ENCODE results near the gene DNAH11. TPM values are rescaled to one million over a fixed set of nuclear protein-coding genes. Genes with fewer than 3 reads are reported as not detected.

The DNAH11 gene
- total RNA-seq, 1 experiment from 2014 or later: 0.39 TPM

- RAD21 ChIA-PET (ENCODE audit: low non-redundant PET in 1 of 2, low total read pairs in 2 of 2, uncharacterized antibody in 2 of 2, unreplicated experiment in 2 of 2): no interaction called here
Observed at GRCh38 chr7:21922605-21923004, 379.8 kb downstream of the DNAH11 start.

More at GRCh38 chr7:21922605-21923004, 379.8 kb downstream of the DNAH11 start:
- no peaks in the 10 kb centered on the region for H3K9me2 ChIP-seq (ENCODE audit: insufficient read depth)
- no peaks in the 10 kb centered on the region; the same call in 1 of the 2 replicates for H4K20me1 ChIP-seq (ENCODE audit: insufficient read depth)
- no peaks in the 10 kb centered on the region for H3K9me3 ChIP-seq (ENCODE audit: control insufficient read depth in 1 of 2, insufficient read depth in 1 of 2, low read depth in 1 of 2, low read length in 2 of 2)
- H3K9ac ChIP-seq (ENCODE audit: low read length): no peak overlapping the region
- BruUV-seq (replicated peaks): no TSS peak
- no peak for DNase-seq (ENCODE audit: low read depth, low spot score)
- intact Hi-C loops (cut with micrococcal nuclease): no loop called here
- no peak overlapping the region for H3K27ac ChIP-seq (ENCODE audit: low read depth, low read length)
- TF ChIP-seq MAX (IDR thresholded peaks at IDR 0.05) (no peak), FOSL1 (IDR thresholded peaks at IDR 0.05; ENCODE audit: low read depth) (no peak), REST (IDR thresholded peaks at IDR 0.05; ENCODE audit: low read depth) (no peak), ATF3 (IDR thresholded peaks at IDR 0.05) (no peak), EGR1 (IDR thresholded peaks at IDR 0.05; ENCODE audit: low read depth) (no peak), EZH2 (IDR thresholded peaks at IDR 0.05) (no peak), POLR2AphosphoS5 (IDR thresholded peaks at IDR 0.05; ENCODE audit: low read depth, low read length) (no peak), ZNF274 (IDR thresholded peaks at IDR 0.05; ENCODE audit: low read depth, low read length) (no peak), SP1 (IDR thresholded peaks at IDR 0.05; ENCODE audit: low read depth) (no peak), SRF (IDR thresholded peaks at IDR 0.05; ENCODE audit: low read depth) (no peak), YY1 (IDR thresholded peaks at IDR 0.05; ENCODE audit: extremely low read depth, insufficient replicate concordance, low read depth, low read length) (no peak), ZFX (IDR thresholded peaks at IDR 0.05) (no peak), JUND (IDR thresholded peaks at IDR 0.05) (no peak)
- H3K4me1 ChIP-seq (ENCODE audit: control insufficient read depth in 1 of 2, insufficient read depth in 2 of 2, low read length in 2 of 2): peaks cover 3 to 9% of the 10 kb centered on the region in 2 experiments; a peak in 2 of 4 replicates
- no peaks in the 10 kb centered on the region for H3K27me3 ChIP-seq (ENCODE audit: insufficient read depth, low read length)
- no peak overlapping the region for H3K4me2 ChIP-seq (ENCODE audit: low read length)
- H3K79me2 ChIP-seq (ENCODE audit: insufficient read depth, low read length): peaks cover 99% of the 10 kb centered on the region
- ChIA-PET POLR2A (no interaction called here), CTCF (no interaction called here)
- H3K4me3 ChIP-seq (replicated peaks in 1 of 2; ENCODE audit: low read depth in 1 of 2, low read length in 2 of 2): no peak overlapping the region
- no peak overlapping the region for H2AFZ ChIP-seq (ENCODE audit: low read depth, low read length, poor library complexity, severe bottlenecking)
- ATAC-seq: no peak
- no peaks in the 10 kb centered on the region for H3K36me3 ChIP-seq (ENCODE audit: control insufficient read depth in 1 of 2, insufficient read depth in 2 of 2, low read length in 2 of 2)

Measured in HCT116 (cell line).